ENCODE results near the gene FAM76B.

The FAM76B gene

DNA sequence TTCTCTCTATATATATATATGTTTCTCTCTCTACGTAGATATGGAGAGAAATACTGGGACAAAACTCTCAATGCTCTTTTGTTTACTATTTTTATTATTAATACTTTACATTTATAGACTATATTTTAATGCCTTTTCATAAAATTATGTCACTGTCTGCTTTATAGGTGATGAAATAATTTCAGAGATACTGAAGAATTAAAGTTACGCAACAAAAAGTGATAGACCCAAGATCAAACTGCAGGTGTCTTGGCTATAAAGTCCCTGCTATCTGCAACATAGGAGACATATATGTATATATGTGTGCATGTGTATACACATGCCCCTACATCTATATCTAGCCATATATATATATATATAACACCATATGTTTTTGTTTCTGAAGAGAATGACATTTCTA lies 60.8 kb downstream of the FAM76B start:
- TF ChIP-seq GATA3 (IDR thresholded peaks at IDR 0.05; ENCODE audit: low read depth, low read length): no peak
- TF ChIP-seq GATA2 (IDR thresholded peaks at IDR 0.05; ENCODE audit: low read depth, low read length): no peak

DNA sequence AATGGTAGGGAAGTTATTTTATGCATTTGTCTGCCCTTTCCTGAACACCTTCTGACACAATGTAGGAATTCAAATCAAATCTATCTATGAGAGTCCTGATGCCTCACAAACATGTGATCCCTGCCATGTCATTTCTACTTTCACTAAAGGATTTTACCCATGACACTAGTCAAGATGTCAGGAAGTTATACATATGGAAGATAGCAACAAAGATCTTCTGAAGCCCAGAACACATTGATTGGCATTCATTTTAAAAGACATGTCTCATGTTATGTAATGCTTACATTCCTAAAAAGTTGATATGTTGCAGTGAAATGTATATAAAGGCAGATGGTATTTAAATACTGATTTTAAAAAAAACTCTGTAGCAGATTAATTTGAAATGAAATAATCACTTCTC lies 61.5 kb downstream of the FAM76B start:
- TF ChIP-seq GATA3 (IDR thresholded peaks at IDR 0.05; ENCODE audit: low read depth, low read length) (no peak), GATA2 (IDR thresholded peaks at IDR 0.05; ENCODE audit: low read depth, low read length) (no peak)

DNA sequence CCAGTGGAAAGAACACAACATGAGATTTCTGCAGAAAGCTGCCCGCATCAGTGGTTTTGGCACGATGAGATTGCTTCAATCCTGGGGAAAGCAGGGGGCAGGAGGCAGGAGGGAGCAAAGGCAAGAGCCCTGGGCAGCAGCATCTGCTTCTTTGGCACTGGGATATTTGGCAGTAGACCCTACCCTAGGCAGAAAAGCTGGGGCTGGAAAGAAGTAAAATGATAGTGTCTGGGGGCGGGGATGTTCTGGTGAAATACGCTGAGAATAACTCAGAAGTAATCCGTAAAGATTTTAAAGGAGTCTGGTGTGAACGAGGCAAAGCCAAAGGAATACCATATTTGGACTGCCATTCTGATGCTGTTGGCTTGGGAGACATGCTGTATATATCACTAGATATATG lies 62.0 kb downstream of the FAM76B start:
- TF ChIP-seq GATA3 (IDR thresholded peaks at IDR 0.05; ENCODE audit: low read depth, low read length): no peak
- TF ChIP-seq GATA2 (IDR thresholded peaks at IDR 0.05; ENCODE audit: low read depth, low read length): no peak

DNA sequence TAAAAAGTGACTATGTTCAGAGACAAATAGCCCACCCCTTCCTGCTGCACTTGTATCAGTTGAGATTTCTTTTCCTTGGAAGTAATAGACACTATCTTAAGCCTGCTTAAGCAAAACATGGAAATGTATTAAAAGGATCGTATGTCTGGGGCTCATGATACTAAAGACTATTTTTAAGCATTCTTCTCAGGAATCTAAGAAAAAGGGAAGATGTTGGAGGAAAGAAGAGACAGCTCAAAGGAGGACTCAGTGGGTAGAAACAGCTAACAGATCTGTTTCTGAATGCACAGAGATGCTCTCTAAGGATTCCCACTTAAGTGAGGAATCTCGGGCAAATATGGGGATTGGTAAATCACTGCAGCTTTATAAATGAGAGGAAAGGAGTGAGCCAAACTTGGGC lies 62.5 kb downstream of the FAM76B start:
- TF ChIP-seq GATA3 (IDR thresholded peaks at IDR 0.05; ENCODE audit: low read depth, low read length) (no peak), GATA2 (IDR thresholded peaks at IDR 0.05; ENCODE audit: low read depth, low read length) (no peak)

DNA sequence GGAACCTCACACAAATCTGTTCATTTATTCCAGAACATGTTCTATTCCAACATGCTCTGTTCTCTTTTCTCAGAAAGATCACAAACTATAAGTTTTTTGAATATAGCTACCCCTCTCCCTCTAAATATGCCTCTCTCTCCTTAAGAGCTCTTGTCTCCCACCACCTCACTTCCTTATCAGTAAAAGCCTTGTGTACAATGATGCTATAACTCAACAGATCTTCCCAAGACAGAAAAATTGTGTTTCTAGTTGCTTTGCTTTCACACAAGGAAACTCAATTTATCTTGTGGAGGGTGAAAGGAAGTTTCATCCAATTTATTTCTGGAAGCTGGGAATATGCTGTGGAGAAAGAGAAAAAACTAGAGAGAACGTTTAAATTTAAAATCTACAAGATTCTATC lies 64.4 kb downstream of the FAM76B start:
- TF ChIP-seq GATA3 (IDR thresholded peaks at IDR 0.05; ENCODE audit: low read depth, low read length) (no peak), GATA2 (IDR thresholded peaks at IDR 0.05; ENCODE audit: low read depth, low read length) (no peak)

DNA sequence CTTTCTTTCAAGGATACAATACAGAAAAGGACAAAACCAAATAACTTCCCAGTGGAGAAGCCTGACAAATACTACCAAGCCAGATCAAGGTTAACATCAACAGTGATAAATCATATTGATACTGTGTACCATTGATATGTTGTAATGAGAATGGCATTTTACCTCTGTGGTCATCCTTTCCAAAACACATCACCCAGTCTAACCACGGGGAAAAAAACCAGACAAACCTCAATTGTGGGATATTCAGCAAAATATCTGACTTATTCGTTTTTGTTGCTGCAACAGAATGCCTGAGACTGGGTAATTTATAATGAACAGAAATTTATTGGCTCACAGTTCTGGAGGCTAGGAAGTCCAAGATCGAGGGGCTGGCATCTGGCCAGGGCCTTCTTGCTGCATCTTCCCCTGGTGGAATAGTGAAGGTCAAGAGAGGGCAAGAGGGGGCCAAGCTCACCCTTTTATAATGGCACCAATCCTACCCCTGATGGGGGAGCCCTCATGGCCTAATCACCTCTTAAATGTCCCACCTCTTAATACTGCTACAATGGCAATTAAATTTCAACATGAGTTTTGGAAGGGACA lies 66.1 kb downstream of the FAM76B start:
- TF ChIP-seq GATA2 (IDR thresholded peaks at IDR 0.05; ENCODE audit: low read depth, low read length) (no peak), GATA3 (IDR thresholded peaks at IDR 0.05; ENCODE audit: low read depth, low read length) (no peak)

DNA sequence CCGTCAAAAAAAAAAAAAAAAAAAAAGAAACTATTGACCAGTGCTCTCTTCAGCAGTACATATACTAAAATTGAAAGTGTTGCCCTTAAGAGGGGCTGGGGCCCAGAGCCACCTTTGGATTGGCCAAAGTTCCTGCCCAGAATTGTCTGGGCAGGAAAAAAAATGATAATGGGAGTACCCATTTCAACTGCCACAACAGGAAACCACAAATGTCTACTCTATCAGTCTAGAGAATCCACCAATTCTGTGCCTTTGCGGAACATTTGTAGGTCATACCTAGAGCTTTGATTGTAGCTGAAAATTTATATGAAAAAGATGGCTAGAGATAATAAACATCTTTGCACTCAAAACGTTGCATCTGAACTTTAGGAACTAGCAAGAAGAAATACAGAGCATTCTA lies 69.4 kb downstream of the FAM76B start:
- no peak for TF ChIP-seq GATA2 (IDR thresholded peaks at IDR 0.05; ENCODE audit: low read depth, low read length)
- no peak for TF ChIP-seq GATA3 (IDR thresholded peaks at IDR 0.05; ENCODE audit: low read depth, low read length)

All from SH-SY5Y (cell line).